Small intestine (tissue), 7 donors: Measurements from ENCODE around the gene RAPSN. TPM values are rescaled to one million over a fixed set of nuclear protein-coding genes. Genes with fewer than 3 reads are reported as not detected.

Experiments
- DNase-seq, 2 donors: peaks; one replicate each; pipeline versions ENCODE4 v3.0.0 to v3.0.0-alpha.2; 2013
- FAIRE-seq: peaks from 2 replicates; lab custom pipeline; 2012; peaks lifted over from hg19 to GRCh38; lab: Jason Lieb, UNC
- H3K27ac ChIP-seq, 3 donors: one replicate each; pipeline ENCODE4 v1.5.1; 2013; ENCODE audit warnings: low read length in 2 of 3, mild to moderate bottlenecking in 2 of 3, control low read depth in 1 of 3, inconsistent platforms in 1 of 3, low read depth in 1 of 3, moderate library complexity in 1 of 3
- H3K27me3 ChIP-seq, 3 donors: one replicate each; pipeline ENCODE4 v1.6.1; 2013; ENCODE audit warnings: low read length in 3 of 3, inconsistent platforms in 1 of 3; ENCODE audit not compliant: control insufficient read depth in 3 of 3, insufficient read depth in 3 of 3
- H3K36me3 ChIP-seq, 3 donors: one replicate each; pipeline ENCODE4 v1.6.1; 2013; ENCODE audit warnings: low read length in 3 of 3, inconsistent platforms in 1 of 3, low read depth in 1 of 3, mild to moderate bottlenecking in 1 of 3, moderate library complexity in 1 of 3; ENCODE audit not compliant: control insufficient read depth in 3 of 3, insufficient read depth in 2 of 3
- H3K4me1 ChIP-seq, 3 donors: one replicate each; pipeline ENCODE4 v1.6.1; 2013; ENCODE audit warnings: low read length in 2 of 3, inconsistent platforms in 1 of 3, low read depth in 1 of 3, mild to moderate bottlenecking in 1 of 3, moderate library complexity in 1 of 3; ENCODE audit not compliant: control insufficient read depth in 3 of 3, insufficient read depth in 2 of 3
- H3K4me3 ChIP-seq, 3 donors: one replicate each; pipeline ENCODE4 v1.5.1; 2013; ENCODE audit warnings: low read length in 3 of 3, control low read depth in 1 of 3, inconsistent platforms in 1 of 3, low read depth in 1 of 3, mild to moderate bottlenecking in 1 of 3, moderate library complexity in 1 of 3
- H3K9me3 ChIP-seq, 2 donors: one replicate each; pipeline ENCODE4 v1.6.1; 2013; ENCODE audit warnings: low read depth in 1 of 2, low read length in 1 of 2; ENCODE audit not compliant: control insufficient read depth in 2 of 2, insufficient read depth in 1 of 2
- WGBS, 3 donors: extraction: QIAGEN DNeasy Blood & Tissue Kit; methylation state at CpG; one replicate each; pipeline ENCODE4 v1.1.7; 2013; 5-methylcytosine and 5-hydroxymethylcytosine counted together
- polyA plus RNA-seq, 4 donors: library from polyadenylated mRNA; stranded (reverse) in 3 of 4; unstranded in 1 of 4; fragments of 200-250 nt in 3 of 4; fragments of 120-200 nt in 1 of 4; gene quantifications; one replicate each; pipeline versions ENCODE4 v1.2.1 to v1.2.3, GENCODE V29; 2013
- donor health status: healthy with polysubstance abuse.
- donor health status: control.
- donor health status: control.
- donor health status: Bipolar disorder and iron deficiency.
- donor health status: healthy.

Gene RAPSN
- polyA plus RNA-seq, 4 donors: 0.36 to 0.89 (median 0.66) TPM

DNA sequence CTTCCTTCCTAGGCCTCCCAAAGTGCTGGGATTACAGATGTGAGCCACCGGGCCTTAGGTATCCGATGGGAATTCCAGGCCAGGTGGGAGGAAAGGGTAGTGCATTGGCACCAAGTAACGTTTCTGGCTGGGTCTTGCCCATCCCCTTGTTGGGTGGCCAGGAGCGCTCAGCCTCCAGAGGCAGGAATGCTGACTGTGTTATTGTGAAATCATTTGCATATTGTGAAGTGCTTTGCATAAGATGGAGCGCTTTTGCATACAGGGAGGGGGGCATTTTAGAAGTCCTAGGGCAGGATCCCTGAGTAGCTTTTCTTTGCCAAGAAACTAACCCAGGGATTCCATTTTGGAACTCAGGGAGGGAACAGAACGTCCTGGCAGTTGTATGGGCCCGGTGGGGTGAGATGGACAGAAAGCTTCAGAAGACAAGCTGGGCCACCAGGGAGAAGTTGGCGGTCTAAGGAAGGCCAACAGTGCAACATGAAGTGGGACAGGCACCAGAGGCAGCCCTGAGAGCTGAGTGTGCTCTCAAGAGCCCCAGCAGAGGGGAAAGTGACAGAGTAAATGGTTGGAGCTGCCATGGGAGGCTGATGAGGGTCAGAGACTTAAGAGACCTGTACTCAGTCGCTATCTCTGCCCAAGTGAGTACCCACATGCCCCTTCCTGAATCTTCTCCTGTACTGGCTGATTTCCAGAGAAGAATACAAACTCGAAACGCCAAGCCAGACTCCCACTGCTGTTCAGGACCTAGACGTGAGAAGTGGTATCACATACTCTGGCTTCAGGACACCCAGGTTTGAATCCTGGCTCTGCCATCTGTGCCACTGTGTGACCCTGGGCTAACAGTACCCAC, 41.8 kb downstream of the RAPSN start:
- WGBS, 3 donors: 58 to 64% (median 64%) methylated on average over 12 of the region's 12 CpGs
- Histone ChIP-seq H3K27me3 (no peaks in the 10 kb centered on the region), H3K27ac (peak overlapping the region; percentile 87 to 94 (median 91)), H3K36me3 (peaks cover 0 to 18% (median 0%) of the 10 kb centered on the region in 3 donors), H3K9me3 (no peaks in the 10 kb centered on the region), H3K4me3 (peak overlapping the region; percentile 34 to 61 (median 48)), H3K4me1 (peaks cover 4 to 17% (median 4%) of the 10 kb centered on the region in 3 donors)
- DNase-seq (peak in 1 of 2 donors; percentile 15), FAIRE-seq (no peak)

DNA sequence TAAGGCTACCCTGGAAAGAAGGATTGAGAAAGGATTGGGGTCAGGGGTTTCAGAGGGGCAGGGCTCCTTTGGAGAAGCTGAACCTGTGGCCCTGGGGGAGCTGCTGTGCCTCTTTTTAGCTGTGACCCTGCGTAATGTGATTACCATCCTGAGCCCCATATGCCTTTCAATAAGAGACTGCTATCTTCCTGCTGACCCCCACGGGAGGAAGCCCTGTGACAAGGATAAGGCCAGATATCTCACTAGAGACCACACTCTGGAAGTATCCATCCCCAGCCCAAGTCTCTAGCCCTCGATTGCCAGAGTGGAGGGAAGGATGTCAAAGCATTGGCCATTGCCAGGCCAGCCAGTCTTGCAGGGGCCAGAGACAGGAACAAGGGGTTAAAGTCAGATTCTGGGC, 45.4 kb downstream of the RAPSN start:
- DNase-seq (no peak), FAIRE-seq (no peak)
- no peaks in the 10 kb centered on the region for H3K9me3 ChIP-seq
- H3K27me3 ChIP-seq: no peaks in the 10 kb centered on the region
- no peaks in the 10 kb centered on the region for H3K36me3 ChIP-seq
- H3K27ac ChIP-seq: no peak overlapping the region
- no peak overlapping the region for H3K4me3 ChIP-seq
- 79 to 89% (median 82%) methylated on average over 3 of the region's 3 CpGs for WGBS, 3 donors
- peaks cover 4 to 14% (median 7%) of the 10 kb centered on the region in 3 donors for H3K4me1 ChIP-seq

DNA sequence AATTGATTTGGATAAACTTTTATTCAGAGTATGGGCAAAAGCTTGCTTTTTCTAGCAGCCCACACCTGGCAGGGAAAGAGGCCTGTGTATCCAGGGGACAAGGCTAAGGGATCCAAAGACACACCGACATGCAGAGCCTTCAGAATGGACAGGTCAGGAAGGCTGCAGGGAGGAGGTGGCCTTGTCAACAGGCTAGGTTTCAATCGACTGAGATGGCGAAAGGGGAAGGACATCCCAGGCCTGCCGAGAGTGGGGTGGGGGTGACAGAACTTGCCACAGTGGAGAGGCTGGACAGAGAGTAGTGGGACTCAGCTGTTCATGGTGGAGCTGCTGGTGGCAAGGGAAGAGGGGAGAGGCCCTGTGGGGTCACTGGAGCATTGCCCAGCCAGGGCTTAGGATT, 45.8 kb downstream of the RAPSN start:
- no peaks in the 10 kb centered on the region for H3K27me3 ChIP-seq
- no peaks in the 10 kb centered on the region for H3K9me3 ChIP-seq
- DNase-seq: no peak
- FAIRE-seq: no peak
- no peaks in the 10 kb centered on the region for H3K36me3 ChIP-seq
- H3K27ac ChIP-seq: no peak overlapping the region
- 81 to 93% (median 85%) methylated on average over 4 of the region's 4 CpGs for WGBS, 3 donors
- H3K4me3 ChIP-seq: no peak overlapping the region
- H3K4me1 ChIP-seq: peaks cover 4 to 14% (median 7%) of the 10 kb centered on the region in 3 donors

DNA sequence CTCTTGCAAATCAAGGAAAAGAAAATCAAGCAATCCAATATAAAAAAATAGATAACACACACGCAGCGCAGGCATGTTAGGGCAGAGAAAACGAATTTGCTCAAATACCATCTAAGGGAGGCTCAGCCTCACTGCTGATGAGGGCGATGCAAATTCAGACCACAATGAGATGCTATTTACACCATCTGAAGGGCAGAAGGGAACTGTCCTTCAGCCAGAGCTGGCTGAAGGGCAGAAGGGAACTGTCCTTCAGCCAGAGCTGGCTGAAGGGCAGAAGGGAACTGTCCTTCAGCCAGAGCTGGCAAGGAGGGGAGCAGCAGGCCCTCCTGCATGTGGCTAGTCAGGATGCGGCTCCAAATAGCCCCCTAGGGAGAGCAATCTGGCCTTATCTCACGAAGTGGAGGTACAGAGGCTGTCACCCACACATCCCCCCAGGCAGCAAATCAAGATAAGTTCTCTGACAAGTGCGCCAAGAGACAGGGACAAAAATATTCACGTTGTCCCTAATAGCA, 48.1 kb downstream of the RAPSN start:
- Histone ChIP-seq H3K27me3 (no peaks in the 10 kb centered on the region), H3K36me3 (no peaks in the 10 kb centered on the region), H3K27ac (peak overlapping the region in 1 of 3 donors; percentile 69), H3K4me1 (peaks cover 0 to 4% (median 3%) of the 10 kb centered on the region in 3 donors), H3K9me3 (no peaks in the 10 kb centered on the region), H3K4me3 (peak overlapping the region in 1 of 3 donors; percentile 52)
- FAIRE-seq (no peak), DNase-seq (no peak)
- WGBS, 3 donors: 16 to 32% (median 31%) methylated on average over 8 of the region's 8 CpGs

DNA sequence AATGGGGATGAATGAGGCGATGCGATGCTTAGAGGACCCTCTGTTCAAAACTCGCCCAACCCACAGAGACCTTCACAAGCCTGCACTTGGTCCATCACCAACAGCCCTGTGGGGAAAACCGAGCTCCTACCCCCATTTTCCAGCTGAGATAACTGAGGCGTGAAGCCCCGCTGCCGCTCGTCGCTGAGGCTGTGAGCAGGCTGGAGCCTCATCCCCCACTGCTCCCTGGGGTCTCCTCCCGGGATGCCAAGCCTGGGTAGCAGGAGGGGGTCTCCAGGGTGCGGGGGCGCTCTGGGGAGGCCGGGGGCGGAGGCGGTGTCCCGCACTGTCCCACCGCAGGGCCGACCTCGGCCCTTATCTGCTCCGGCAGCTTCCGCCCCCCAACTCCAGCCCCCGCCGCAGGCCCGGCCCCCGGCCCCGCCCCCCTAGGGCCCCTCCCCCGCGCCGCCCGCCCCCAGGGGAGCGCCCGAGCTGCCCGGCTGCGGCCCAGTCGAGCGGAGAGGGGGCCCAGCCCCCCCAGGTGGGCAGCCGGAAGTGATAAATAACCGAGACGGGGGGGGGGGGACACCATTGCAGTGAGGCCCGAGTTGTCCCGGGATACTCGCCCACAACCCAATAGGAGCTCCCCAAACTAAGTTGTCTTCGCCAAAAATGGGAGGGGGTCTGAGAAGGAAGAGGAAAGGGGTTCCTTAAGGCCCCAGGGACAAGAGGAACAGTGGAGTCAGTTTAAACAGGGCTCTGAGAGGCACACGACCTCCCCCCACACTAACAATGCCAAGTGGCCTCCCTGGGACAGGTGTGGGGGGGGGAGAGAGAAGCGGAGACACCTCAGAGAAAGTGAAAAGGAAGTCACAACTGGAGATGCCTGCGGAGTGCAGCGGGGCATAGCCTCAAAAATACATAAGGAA, 48.8 kb downstream of the RAPSN start:
- 6 to 9% (median 6%) methylated on average over 25 to 47 of the region's 47 CpGs for WGBS, 3 donors
- H3K36me3 ChIP-seq: no peaks in the 10 kb centered on the region
- H3K27me3 ChIP-seq: no peaks in the 10 kb centered on the region
- DNase-seq: peak in 1 of 2 donors; percentile 41
- H3K4me1 ChIP-seq: peaks cover 0 to 4% (median 3%) of the 10 kb centered on the region in 3 donors
- no peak for FAIRE-seq
- H3K9me3 ChIP-seq: no peaks in the 10 kb centered on the region
- peak overlapping the region in 2 of 3 donors; percentile 53 to 69 for H3K27ac ChIP-seq
- H3K4me3 ChIP-seq: peak overlapping the region; percentile 31 to 62 (median 51)

DNA sequence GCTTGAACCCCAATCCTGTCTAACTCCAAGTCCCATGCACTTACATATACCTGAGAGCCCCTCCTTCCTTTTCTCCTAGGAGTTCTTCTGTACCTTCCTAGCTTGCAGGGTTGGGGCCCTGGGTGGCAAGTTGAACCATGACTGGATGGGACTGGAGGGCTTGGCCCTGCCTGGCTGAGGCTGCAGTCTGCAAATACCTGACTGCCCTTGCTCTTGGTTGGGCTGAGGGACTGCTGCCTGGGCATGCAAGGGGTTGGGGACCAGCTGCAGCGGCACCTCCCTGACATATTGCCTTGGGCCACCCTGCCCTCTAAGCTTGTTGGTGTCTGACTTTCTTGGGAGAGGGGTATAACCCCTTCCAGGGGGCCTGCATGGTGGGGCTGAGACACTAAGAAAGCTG, 50.4 kb downstream of the RAPSN start:
- Histone ChIP-seq H3K27me3 (no peaks in the 10 kb centered on the region), H3K36me3 (no peaks in the 10 kb centered on the region), H3K4me1 (peaks cover 0 to 6% (median 3%) of the 10 kb centered on the region in 3 donors), H3K27ac (no peak overlapping the region), H3K9me3 (no peaks in the 10 kb centered on the region), H3K4me3 (no peak overlapping the region)
- FAIRE-seq (no peak), DNase-seq (no peak)
- WGBS, 3 donors: 98 to 100% (median 100%) methylated on average over 1 of the region's 1 CpG

DNA sequence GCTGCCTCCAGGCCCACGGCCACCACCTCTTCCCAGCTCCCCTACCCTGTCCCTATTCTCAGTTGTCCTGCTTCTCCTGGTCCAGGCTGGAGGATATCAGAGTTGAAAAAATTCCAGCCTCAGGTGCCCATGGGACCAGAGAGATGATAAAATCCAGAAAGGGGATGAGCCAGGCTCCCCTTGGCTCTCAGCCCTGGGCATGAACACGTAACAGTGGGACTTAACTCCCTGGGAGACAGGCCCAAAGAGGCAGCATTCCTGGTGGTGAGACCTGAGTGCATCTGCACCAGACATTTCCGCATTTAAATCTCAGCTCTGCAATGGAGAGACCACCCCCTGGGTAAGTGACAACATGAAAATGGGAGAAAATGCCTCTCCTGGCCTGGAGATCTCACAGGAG, 50.9 kb downstream of the RAPSN start:
- H3K27ac ChIP-seq: no peak overlapping the region
- no peak overlapping the region for H3K4me3 ChIP-seq
- H3K27me3 ChIP-seq: no peaks in the 10 kb centered on the region
- no peaks in the 10 kb centered on the region for H3K36me3 ChIP-seq
- H3K9me3 ChIP-seq: no peaks in the 10 kb centered on the region
- 91 to 93% (median 91%) methylated on average over 3 of the region's 3 CpGs for WGBS, 3 donors
- FAIRE-seq (no peak), DNase-seq (no peak)
- peaks cover 0 to 7% (median 3%) of the 10 kb centered on the region in 3 donors for H3K4me1 ChIP-seq

DNA sequence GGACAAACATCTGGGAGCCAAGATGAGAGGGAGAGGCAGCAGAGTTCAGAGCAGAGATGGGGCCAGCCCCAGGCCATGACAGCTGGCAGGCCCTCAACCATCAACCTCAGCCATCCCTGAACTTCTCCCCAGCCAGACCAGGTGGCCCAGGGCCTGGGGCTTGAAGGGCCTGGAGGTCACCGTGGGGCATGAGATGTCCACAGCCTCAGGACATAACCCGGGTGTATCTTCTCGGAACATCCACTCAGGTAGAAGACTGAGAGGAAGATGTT, 53.0 kb downstream of the RAPSN start:
- H3K27me3 ChIP-seq: no peaks in the 10 kb centered on the region
- H3K9me3 ChIP-seq: no peaks in the 10 kb centered on the region
- peak overlapping the region in 1 of 3 donors; percentile 78 for H3K27ac ChIP-seq
- H3K4me3 ChIP-seq: no peak overlapping the region
- H3K36me3 ChIP-seq: no peaks in the 10 kb centered on the region
- FAIRE-seq: no peak
- DNase-seq: no peak
- peaks cover 0 to 7% (median 3%) of the 10 kb centered on the region in 3 donors for H3K4me1 ChIP-seq
- WGBS, 3 donors: 86 to 94% (median 91%) methylated on average over 3 of the region's 3 CpGs
